ENCODE results near the gene HDHD2.

HDHD2 gene

DNA sequence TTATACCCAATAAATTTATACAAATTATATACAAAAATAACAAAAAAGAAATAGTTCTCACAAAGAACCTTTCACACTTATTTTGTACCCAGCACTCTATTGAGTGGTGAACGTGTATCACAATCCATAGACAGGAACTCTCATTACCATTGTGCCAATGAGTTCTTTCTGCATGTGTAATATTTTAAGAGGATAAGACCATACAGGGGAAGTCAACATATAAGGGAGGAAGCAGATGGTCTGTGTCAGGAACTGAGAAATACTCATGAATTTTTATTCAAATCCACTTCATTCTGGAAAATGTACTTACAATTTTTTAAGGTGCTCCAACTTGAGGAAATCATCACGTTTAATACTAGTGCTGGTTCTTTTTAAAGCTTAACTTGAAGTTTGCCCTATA, 87.8 kb downstream of the HDHD2 start:
- no peak for DNase-seq (ENCODE audit: low read depth)
